ENCODE data around the gene HPN.

DNA sequence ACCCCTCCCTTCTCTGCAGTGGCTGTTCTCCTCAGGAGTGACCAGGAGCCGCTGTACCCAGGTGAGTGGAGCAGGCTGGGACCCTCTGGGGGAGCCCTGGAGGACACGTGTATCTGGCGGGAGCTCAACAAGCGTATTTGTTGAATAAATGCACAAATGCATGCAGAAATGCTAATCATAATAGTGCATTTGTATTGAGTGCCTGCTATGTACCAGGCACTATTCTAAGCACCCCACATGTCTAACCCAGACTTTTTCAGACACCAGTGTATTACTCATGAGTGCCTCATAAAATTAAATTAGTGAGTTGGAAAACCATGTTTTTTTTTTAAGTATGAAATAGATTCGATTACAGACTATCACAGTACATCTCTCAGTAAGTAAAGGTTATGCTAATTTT lies 7.9 kb downstream of the HPN start:
- TF ChIP-seq EZH2 (IDR thresholded peaks at IDR 0.05), result no peak
- no peak for TF ChIP-seq CTCF (IDR thresholded peaks at IDR 0.05)
- no peak for TF ChIP-seq EZH2phosphoT487 (IDR thresholded peaks at IDR 0.05)

Data from neural progenitor cell (in vitro differentiated cells).